ENCODE results near the gene CPNE5.

CPNE5 gene

GRCh38 chr6:36834576-36835341, 4.5 kb downstream of the CPNE5 start:
- no peak for DNase-seq (ENCODE audit: low read depth)

GRCh38 chr6:36833182-36833789, 6.0 kb downstream of the CPNE5 start:
- DNase-seq (ENCODE audit: low read depth) = no peak

GRCh38 chr6:36832313-36832712, 6.9 kb downstream of the CPNE5 start:
- DNase-seq (ENCODE audit: low read depth) = no peak

GRCh38 chr6:36830577-36830976, 8.7 kb downstream of the CPNE5 start:
- no peak for DNase-seq (ENCODE audit: low read depth)

GRCh38 chr6:36829919-36830544, 9.2 kb downstream of the CPNE5 start:
- no peak for DNase-seq (ENCODE audit: low read depth)

GRCh38 chr6:36827261-36828079, 11.8 kb downstream of the CPNE5 start:
- DNase-seq (ENCODE audit: low read depth) = no peak

DNA sequence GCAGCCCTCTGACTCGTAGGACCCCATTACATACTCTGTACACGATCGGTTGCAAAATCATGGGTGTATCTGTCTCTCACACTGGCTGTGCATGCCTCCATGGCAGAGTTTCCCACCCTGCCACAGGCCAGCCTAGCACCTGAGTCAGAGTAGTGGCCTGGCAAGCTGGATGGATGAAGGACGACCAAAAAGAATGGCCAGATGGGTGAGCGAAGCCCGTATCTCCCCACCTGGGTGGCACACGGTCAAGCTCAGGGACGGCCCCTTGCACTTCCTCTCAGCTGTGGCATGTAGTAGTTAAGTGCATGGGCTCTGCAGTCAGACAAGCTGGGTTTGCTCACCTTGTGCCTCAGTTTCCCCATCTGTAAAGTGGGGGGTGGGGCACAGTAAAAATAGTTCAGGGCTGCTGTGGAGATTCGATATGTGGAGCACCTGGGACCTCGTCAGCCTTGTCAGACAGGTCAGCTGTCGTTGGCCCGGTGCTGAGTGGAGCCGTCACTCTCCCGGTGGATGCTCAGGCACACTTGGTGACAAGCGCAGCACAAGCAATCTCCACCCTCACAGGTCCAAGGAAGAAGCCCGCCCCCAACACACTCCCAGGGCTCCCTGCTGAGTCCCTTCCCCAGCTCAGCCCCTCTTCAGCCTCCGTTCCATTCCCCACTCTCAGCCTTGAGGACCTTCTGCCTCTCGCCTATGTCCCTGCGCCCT, 12.6 kb downstream of the CPNE5 start:
- no peak for DNase-seq (ENCODE audit: low read depth)

DNA sequence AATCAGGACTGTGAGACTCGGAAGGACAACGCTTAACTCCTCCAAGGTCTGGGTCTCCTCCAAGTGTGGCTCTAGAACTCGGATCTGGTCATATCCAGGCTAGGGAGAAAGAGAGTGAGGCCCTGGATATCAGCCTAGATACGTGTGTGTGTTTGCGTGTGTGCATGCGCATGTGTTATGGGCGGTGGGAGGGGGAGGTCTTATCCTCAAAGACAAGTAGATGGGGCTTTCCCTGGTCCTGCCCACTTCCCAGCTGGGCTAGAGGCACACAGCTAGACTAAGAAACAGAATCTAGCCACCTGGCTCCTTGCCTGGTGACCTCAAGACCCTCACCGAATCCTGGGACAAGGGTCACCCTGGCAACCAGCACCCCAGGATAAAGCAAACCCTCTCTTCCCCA, 13.2 kb downstream of the CPNE5 start:
- no peak for DNase-seq (ENCODE audit: low read depth)

- DNase-seq (ENCODE audit: low read depth) = no peak
These were observed 13.8 kb downstream of the CPNE5 start for GRCh38 chr6:36825452-36825851.

- DNase-seq (ENCODE audit: low read depth) = no peak
These were observed 15.0 kb downstream of the CPNE5 start for GRCh38 chr6:36824253-36824652.

- no peak for DNase-seq (ENCODE audit: low read depth)
These were observed 15.7 kb downstream of the CPNE5 start for GRCh38 chr6:36823421-36824096.

GRCh38 chr6:36822506-36823269, 16.6 kb downstream of the CPNE5 start:
- DNase-seq (ENCODE audit: low read depth) = no peak

GRCh38 chr6:36821581-36822335, 17.5 kb downstream of the CPNE5 start:
- DNase-seq (ENCODE audit: low read depth) = no peak

GRCh38 chr6:36820700-36821580, 18.3 kb downstream of the CPNE5 start:
- peak; percentile 17 for DNase-seq (ENCODE audit: low read depth)

GRCh38 chr6:36818756-36819155, 20.5 kb downstream of the CPNE5 start:
- no peak for DNase-seq (ENCODE audit: low read depth)

- no peak for DNase-seq (ENCODE audit: low read depth)
These were observed 21.4 kb downstream of the CPNE5 start for GRCh38 chr6:36817847-36818246.

DNA sequence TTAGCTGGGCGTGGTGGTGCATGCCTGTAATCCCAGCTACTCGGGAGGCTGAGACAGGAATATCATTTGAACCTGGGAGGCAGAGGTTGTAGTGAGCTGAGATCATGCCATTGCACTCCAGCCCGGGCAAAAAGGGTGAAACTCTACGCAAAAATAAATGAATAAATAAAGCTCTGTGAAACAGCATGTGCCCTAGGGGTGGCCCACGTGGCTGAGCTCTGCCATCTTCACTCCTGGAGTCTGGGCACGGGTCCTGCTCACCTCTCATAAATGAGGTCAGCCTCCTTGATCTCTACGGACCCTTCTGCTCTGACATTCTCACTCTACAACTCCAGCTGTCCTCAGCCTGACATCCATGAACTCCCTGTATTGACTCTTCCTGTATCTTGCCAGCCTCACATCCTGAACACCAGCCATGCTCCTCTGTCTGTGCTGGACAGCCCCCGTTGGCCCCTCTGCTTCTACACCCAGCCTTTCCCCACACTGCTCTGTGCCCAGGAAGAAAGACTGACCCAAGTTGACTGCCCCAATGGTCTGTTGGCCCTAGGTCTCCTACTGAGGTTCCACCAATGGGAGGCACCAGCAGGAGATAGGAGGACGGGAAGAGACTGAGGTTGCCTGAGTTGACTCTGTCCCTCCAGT, 21.9 kb downstream of the CPNE5 start:
- DNase-seq (ENCODE audit: low read depth) = no peak

Data from GM04503 (cell line).